Ramos (cell line): ENCODE data around the gene TP73.

Experiments
- in situ Hi-C: fragments of 300-500 bp; cut with MboI; formaldehyde crosslinking; loops from one replicate; pipeline ENCODE4 v1.14.3; 2022; ENCODE audit warnings: low sequenced_read_pairs; ENCODE audit not compliant: unreplicated experiment

Gene TP73

DNA sequence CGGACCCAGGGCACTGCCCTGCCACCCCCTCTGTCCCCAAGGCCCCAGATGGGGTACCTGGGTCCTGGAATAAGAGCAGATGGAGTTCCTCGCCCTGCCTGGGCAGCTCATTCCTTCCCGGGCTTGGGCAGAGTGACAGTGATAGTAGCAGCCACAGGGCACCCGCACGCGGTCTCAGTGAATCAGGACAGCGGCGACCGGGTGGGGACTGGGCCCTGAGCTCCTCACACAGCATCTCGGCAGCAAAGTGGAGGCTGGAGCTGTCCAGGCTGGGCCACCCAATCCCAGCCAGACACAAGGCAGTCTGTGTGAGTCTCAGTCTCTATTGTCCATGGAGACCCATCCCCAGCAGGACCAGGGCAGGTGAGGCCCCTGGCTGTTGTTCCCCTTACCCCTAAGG lies 62.5 kb downstream of the TP73 start:
- in situ Hi-C loops = no loop called here

DNA sequence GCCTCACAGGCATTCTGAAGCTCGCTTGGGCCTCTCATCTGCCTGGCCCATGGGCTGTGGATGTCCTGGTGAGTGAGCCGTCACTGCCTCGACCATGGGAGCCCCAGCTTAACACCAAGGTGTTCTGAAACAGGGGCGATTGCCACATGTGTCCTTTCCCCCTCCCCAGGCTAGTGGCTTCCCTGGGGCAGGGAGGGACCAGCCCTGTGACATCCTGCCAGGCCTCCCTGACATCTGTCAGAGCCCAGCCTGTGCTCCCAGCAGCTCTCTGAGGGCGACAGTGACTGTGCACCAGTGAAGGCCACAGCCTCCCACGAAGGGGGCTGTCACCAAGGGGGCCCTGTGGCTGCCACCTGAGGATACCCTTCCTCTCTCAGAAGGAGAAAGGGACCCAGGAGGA lies 64.0 kb downstream of the TP73 start:
- in situ Hi-C loops = no loop called here

DNA sequence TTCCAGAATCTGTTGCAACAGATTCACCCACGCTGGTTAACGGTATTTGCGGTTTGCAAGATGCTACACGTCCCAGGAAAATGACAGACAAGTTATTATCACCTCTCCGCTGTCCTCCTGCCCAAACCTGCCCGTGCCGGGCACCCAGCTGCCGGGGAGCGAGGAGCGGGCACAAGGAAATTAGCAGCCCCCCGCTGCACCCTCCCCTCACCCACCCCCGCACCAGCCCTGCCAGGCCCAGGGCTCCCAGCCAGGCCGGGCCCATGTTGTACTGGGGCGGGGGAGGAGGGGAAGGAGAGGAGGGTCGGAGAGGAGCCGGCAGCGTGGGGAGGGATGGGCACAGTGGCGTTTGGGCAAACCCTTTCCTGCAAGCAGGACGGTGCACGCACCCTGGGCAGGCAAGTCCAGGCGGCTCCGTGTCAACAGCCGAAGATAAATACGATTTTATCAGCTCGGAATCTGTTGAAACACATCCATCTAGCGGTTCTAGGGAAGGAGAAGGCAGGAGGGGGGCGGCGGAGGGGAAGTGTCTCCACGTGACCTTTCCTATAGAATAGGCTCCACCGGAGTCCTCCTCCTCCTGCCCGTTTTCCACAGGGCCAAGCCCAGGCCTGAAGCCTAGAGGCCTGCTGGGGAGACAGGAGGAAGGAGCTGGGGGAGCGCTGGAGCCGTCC lies 64.9 kb downstream of the TP73 start:
- in situ Hi-C loops = no loop called here

DNA sequence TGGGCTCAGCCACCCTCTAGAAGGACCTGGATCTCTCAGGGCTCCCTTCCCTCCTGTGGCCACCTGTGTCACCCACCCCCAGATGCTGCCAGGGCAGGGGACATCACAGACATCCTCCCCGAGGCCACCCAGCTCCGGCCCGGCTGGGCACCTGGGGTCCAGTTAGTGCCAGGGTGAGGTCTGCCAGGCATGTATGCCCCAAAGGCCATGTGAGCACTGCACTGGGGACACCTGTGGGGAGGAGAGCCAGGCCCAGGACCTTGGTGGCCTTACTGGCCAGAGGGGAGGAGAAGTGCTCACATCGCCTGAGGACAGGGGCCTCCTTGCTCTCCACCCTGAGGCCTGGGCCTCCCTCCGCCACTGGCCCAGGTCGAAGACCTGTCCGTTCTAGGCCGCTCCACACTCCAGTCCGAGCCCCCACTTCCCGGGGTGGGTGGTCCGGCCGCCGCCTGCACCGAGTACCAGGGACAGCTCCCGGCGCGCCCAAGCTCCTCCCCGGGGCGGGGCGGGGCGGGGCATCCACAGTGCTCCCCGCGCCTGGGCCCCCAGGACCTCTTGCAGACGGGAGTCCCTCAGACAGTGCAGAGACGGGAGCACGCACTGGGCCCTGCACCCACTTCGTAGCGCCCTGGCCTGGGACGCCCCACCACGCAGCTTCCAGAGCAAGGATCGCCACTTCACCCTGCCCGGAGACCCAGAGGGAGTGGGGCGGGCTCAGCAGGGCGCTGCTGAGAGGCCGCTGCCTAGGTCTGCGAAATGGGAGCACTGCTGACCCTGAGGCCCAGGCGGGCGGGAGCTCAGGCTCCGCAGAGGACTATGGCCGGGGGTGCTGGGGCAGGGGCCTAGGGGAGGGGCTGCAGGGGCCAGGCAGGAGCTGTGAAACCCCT lies 65.6 kb downstream of the TP73 start:
- in situ Hi-C loops = no loop called here

GRCh38 chr1:3718764-3719163 lies 66.4 kb downstream of the TP73 start:
- in situ Hi-C loops = no loop called here

DNA sequence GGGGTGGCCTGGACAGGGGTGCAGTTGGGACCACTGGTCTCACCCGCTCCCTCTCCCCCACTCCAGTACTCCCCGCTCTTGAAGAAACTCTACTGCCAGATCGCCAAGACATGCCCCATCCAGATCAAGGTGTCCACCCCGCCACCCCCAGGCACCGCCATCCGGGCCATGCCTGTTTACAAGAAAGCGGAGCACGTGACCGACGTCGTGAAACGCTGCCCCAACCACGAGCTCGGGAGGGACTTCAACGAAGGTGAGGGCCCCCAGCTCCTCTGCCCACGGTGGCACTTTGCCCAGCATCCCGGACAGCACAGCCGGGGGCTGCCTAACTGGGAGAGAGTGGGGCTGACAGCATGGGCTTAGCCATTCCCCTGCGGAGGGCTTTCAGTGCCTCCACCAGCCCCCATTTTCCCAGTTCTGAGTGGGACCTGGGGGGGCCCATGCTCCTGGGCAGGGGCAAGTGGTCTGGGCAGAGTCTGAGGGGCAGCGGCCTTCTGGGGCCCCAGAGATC lies 69.7 kb downstream of the TP73 start:
- in situ Hi-C loops = loop anchor here (5.0 to 10.0 kb wide), 2 partner anchors 97 to 155 kb away; partner anchors contain the start of gene TPRG1L

GRCh38 chr1:3722846-3723245 lies 70.5 kb downstream of the TP73 start:
- in situ Hi-C loops = loop anchor here (5.0 to 10.0 kb wide), 2 partner anchors 98 to 156 kb away; partner anchors contain the start of gene TPRG1L

- in situ Hi-C loops = loop anchor here (5.0 to 10.0 kb wide), 2 partner anchors 100 to 157 kb away; partner anchors contain the start of gene TPRG1L
These were observed 72.2 kb downstream of the TP73 start for GRCh38 chr1:3724416-3725030.

DNA sequence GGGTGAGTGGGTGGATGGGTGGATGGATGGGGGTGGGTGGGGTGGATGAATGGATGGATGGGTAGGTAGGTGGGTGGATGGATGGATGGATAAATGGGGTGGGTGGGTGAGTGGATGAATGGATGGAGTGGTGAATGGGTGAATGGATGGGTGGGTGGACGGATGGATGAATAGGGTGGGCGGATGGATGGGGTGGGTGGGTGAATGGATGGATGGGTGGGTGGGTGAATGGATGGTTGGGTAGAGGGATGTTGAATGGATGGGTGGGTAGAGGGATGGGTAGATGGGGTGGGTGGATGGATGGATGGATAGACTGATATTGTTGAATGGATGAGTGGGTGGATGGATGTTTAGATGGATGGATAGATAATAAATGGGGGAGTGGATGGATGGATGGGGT lies 73.0 kb downstream of the TP73 start:
- in situ Hi-C loops = loop anchor here (10.0 kb wide), 1 partner anchor 101 kb away; the partner anchor contains the start of gene TPRG1L

GRCh38 chr1:3727042-3727824 lies 74.9 kb downstream of the TP73 start:
- in situ Hi-C loops = loop anchor here (10.0 kb wide), 1 partner anchor 102 kb away; the partner anchor contains the start of gene TPRG1L

DNA sequence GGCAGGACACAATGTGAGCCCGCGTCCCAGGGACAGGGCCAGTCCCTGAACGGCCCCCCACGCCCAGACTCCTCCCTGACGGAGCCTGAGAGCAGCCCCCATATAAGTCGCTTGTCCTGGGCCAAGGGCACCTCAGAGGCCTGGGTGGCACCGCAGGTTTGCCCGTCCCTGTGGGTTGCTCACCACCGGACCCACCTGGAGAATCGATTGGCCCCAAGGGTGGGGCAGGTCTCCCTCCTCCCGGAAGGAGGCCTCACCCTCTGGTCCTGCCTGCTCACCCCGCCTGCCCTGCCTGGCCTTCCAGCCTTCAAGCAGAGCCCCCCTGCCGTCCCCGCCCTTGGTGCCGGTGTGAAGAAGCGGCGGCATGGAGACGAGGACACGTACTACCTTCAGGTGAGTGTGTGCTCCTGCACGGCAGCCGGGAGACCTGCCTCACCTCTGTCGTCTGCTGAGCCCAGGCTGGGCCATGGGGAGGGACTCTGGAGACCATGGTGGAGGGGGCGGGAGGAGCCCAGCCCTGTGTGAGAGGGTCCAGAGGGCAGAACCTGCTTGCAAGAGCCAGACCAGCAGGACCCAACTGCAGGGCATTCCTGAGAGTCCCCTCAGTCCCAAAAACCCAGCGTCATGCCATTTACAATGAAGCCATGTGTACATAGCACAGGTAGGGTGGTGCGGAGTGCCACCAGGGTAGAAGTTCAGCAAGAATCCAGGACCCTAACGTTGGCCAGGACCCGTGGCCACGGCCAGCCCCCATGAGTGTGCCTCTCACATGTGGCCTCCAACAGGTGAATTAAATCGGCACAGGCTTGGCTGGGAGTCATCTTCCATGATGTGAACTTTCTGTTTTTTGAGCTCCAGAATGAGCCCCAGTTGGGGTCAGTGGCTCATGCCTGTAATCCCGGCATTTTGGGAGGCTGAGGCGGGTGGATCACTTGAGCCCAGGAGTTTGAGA lies 75.8 kb downstream of the TP73 start:
- in situ Hi-C loops = loop anchor here (10.0 kb wide), 1 partner anchor 103 kb away; the partner anchor contains the start of gene TPRG1L

- in situ Hi-C loops = loop anchor here (10.0 kb wide), 1 partner anchor 105 kb away; the partner anchor contains the start of gene TPRG1L
These were observed 77.6 kb downstream of the TP73 start for GRCh38 chr1:3729594-3730542.

- in situ Hi-C loops = no loop called here
These were observed 78.4 kb downstream of the TP73 start for GRCh38 chr1:3730543-3731247.

- in situ Hi-C loops = no loop called here
These were observed 79.5 kb downstream of the TP73 start for GRCh38 chr1:3731583-3732433.

DNA sequence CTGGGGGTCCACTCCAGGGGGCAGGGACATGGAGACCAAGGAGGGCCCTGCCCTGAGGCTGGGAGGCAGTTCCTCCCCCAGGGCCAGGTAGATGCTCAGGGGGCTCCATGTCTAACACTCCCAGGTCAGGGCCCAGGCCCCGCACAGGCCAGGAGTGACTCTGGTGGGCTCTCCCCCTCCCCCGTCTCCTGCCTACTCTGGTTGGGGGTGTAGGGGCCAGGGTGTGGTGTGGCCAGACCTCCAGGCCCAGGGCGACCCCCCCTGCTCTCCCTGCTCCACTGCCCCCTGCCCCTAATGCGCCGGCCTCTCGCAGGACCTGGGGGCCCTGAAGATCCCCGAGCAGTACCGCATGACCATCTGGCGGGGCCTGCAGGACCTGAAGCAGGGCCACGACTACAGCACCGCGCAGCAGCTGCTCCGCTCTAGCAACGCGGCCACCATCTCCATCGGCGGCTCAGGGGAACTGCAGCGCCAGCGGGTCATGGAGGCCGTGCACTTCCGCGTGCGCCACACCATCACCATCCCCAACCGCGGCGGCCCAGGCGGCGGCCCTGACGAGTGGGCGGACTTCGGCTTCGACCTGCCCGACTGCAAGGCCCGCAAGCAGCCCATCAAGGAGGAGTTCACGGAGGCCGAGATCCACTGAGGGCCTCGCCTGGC lies 80.2 kb downstream of the TP73 start:
- in situ Hi-C loops = no loop called here
